NK-92 (cell line): ENCODE measurements around the gene C9orf43.

Experiments
- DNase-seq: peaks from one replicate; lab custom pipeline; 2025; ENCODE audit not compliant: unreplicated experiment; lab: John Stamatoyannopoulos, UW

Gene C9orf43

GRCh38 chr9:113463418-113464285 is 53.1 kb downstream of the C9orf43 start, which contains the start of gene RGS3:
Gene RGS3 (plus strand): TSS chr9:113463727. CDS start chr9:113463803, 76 bp downstream.
- no peak for DNase-seq

GRCh38 chr9:113464286-113464660 is 53.7 kb downstream of the C9orf43 start:
- no peak for DNase-seq

GRCh38 chr9:113465599-113466140 is 55.1 kb downstream of the C9orf43 start:
- no peak for DNase-seq

- no peak for DNase-seq
Observed at GRCh38 chr9:113467183-113467582, 56.6 kb downstream of the C9orf43 start.

GRCh38 chr9:113468716-113469448 is 58.3 kb downstream of the C9orf43 start:
- no peak for DNase-seq

- no peak for DNase-seq
Observed at GRCh38 chr9:113471143-113471542, 60.6 kb downstream of the C9orf43 start.

GRCh38 chr9:113471566-113471965 is 61.0 kb downstream of the C9orf43 start:
- no peak for DNase-seq

GRCh38 chr9:113472199-113472598 is 61.7 kb downstream of the C9orf43 start:
- DNase-seq: no peak

GRCh38 chr9:113474360-113475028 is 63.9 kb downstream of the C9orf43 start:
- no peak for DNase-seq

- DNase-seq: no peak
Observed at GRCh38 chr9:113475031-113475430, 64.5 kb downstream of the C9orf43 start.

GRCh38 chr9:113475992-113476391 is 65.4 kb downstream of the C9orf43 start:
- no peak for DNase-seq

GRCh38 chr9:113476511-113476916 is 66.0 kb downstream of the C9orf43 start:
- no peak for DNase-seq

GRCh38 chr9:113477058-113477457 is 66.5 kb downstream of the C9orf43 start:
- DNase-seq: no peak

GRCh38 chr9:113477661-113478060 is 67.1 kb downstream of the C9orf43 start:
- DNase-seq: no peak

- no peak for DNase-seq
Observed at GRCh38 chr9:113479174-113479621, 68.7 kb downstream of the C9orf43 start.
